Muscle of leg (tissue), 11 donors: Measurements from ENCODE around the gene ARID1A. TPM values are rescaled to one million over a fixed set of nuclear protein-coding genes. Genes with fewer than 3 reads are reported as not detected.
A peak's percentile ranks its signal among the peaks of the same experiment; 100 is the strongest.
"Not testable (repeated sequence)": the region's sequence is repeated elsewhere in the genome, so short reads cannot be mapped to it uniquely, and the experiment has no call there.

Experiments
- DNase-seq: peaks from one replicate; pipeline ENCODE4 v3.0.0; 2013
- H3K27ac ChIP-seq: one replicate; pipeline ENCODE4 v1.5.1; 2013; ENCODE audit warnings: mild to moderate bottlenecking, low read length, control low read depth
- H3K27me3 ChIP-seq: one replicate; pipeline ENCODE4 v1.6.1; 2013; ENCODE audit warnings: low read length; ENCODE audit not compliant: control insufficient read depth, insufficient read depth
- H3K36me3 ChIP-seq: one replicate; pipeline ENCODE4 v1.6.1; 2013; ENCODE audit warnings: low read length; ENCODE audit not compliant: control insufficient read depth, insufficient read depth
- H3K4me1 ChIP-seq: one replicate; pipeline ENCODE4 v1.6.1; 2013; ENCODE audit warnings: low read length; ENCODE audit not compliant: control insufficient read depth, insufficient read depth
- H3K4me3 ChIP-seq: one replicate; pipeline ENCODE4 v1.5.1; 2013; ENCODE audit warnings: low read length, control low read depth
- H3K9me3 ChIP-seq: replicated peaks from 2 replicates; pipeline ENCODE4 v1.6.1; 2013; ENCODE audit warnings: low read depth, low read length; ENCODE audit not compliant: control insufficient read depth
- WGBS: methylation state at CpG from one replicate; pipeline ENCODE4 v1.1.5; 2013; ENCODE audit warnings: missing lambda C conversion rate; ENCODE audit not compliant: insufficient coverage; 5-methylcytosine and 5-hydroxymethylcytosine counted together
- polyA plus RNA-seq, 8 donors: library from polyadenylated mRNA; unstranded; fragments of 120-200 nt; gene quantifications; one replicate each; pipeline versions ENCODE4 v1.2.1 to v1.2.3, GENCODE V29; 2013; ENCODE audit warnings: inconsistent platforms in 1 of 8, low replicate concordance in 1 of 8; ENCODE audit not compliant: insufficient read length in 8 of 8, insufficient read depth in 1 of 8
- total RNA-seq: library from RNA; stranded (reverse); fragments of 120-200 nt; gene quantifications from one replicate; pipeline ENCODE4 v1.2.4, GENCODE V29; 2013

Gene ARID1A
- total and polyA plus RNA-seq, 9 donors = 22.1 to 63.5 (median 44.6) TPM

DNA sequence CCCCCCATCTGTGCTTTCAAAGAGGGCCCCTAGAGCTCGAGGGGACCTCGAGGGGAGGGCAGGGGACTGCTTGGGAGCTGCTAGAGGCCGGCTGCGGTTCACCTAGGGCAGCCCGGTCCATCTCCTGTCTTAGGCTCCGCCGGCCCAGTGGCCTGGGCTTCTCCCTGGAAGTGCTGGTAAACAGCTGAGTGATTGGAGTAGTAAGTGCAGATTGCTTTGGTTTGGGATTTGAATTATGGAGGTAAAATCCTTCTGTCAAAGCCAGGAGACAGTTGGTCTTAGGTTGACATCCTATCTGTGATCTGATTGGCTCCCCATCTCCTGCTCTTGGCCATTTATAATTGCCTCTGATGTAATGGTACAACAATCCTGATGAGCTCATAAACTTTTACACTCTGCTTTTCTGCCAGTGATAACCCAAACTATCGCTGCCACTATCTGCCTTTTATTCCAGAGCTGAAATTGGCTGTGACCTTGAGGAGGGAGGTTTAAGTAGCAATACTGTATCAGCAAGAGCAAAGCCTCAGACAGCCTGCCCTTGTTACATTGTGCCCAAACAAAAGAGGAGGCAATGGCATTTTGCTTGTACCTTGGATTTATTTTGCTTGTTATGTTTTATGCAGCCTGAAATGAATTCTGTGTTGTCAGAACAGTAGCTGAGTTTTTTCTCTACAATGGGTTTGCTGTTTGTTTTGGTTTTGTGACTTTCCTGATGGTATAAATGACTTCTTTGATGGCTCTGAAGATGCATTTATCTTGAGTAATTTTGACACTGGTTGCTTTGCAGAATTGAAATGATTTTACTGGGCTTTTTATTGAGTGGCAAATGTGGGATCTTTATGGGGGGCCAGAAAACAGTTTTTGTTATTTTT, 2.4 kb downstream of the ARID1A start:
- Histone ChIP-seq H3K4me3 (peak overlapping the region; percentile 59), H3K4me1 (peaks cover 40% of the 10 kb centered on the region), H3K9me3 (no peaks in the 10 kb centered on the region), H3K27me3 (no peaks in the 10 kb centered on the region), H3K36me3 (peaks cover 2% of the 10 kb centered on the region), H3K27ac (peak overlapping the region; percentile 86)
- peak; percentile 97 for DNase-seq
- WGBS = 0% methylated on average over 7 of the region's 8 CpGs

GRCh38 chr1:26700711-26701110, 4.9 kb downstream of the ARID1A start:
- peaks cover 20% of the 10 kb centered on the region for H3K4me1 ChIP-seq
- H3K4me3 ChIP-seq = no peak overlapping the region
- H3K27me3 ChIP-seq = no peaks in the 10 kb centered on the region
- H3K9me3 ChIP-seq = no peaks in the 10 kb centered on the region
- DNase-seq = no peak
- no peak overlapping the region for H3K27ac ChIP-seq
- H3K36me3 ChIP-seq = peaks cover 2% of the 10 kb centered on the region

GRCh38 chr1:26701266-26701994, 5.6 kb downstream of the ARID1A start:
- Histone ChIP-seq H3K27me3 (no peaks in the 10 kb centered on the region), H3K4me1 (peaks cover 25% of the 10 kb centered on the region), H3K36me3 (peaks cover 2% of the 10 kb centered on the region), H3K9me3 (no peaks in the 10 kb centered on the region), H3K4me3 (no peak overlapping the region), H3K27ac (no peak overlapping the region)
- 70% methylated on average over 4 of the region's 5 CpGs for WGBS
- no peak for DNase-seq

GRCh38 chr1:26701995-26702679, 6.3 kb downstream of the ARID1A start:
- DNase-seq = no peak
- Histone ChIP-seq H3K4me3 (no peak overlapping the region), H3K4me1 (peaks cover 28% of the 10 kb centered on the region), H3K36me3 (peaks cover 2% of the 10 kb centered on the region), H3K27me3 (no peaks in the 10 kb centered on the region), H3K9me3 (no peaks in the 10 kb centered on the region), H3K27ac (no peak overlapping the region)
- 23% methylated on average over 2 of the region's 4 CpGs for WGBS

DNA sequence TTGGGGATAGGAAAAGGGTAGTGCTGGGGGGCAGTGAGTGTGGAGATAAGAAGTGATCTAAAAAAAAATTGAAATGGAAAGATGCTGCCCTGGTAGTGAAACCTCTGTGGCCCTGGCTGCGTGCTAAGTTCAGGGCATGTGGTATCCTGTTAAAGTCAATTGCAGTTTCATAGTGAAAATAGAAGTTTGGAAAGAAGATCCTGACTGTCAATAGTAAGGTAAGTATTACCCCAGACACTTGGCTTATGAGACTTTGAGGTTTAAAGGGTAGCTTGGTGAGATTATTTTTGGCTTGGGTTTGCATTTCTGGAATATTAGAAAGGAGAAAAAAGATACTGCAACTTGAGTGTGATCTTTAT, 6.8 kb downstream of the ARID1A start:
- Histone ChIP-seq H3K27me3 (no peaks in the 10 kb centered on the region), H3K27ac (no peak overlapping the region), H3K36me3 (peaks cover 2% of the 10 kb centered on the region), H3K4me1 (peaks cover 28% of the 10 kb centered on the region), H3K9me3 (no peaks in the 10 kb centered on the region), H3K4me3 (no peak overlapping the region)
- WGBS = 50% methylated on average over 1 of the region's 1 CpG
- no peak for DNase-seq

DNA sequence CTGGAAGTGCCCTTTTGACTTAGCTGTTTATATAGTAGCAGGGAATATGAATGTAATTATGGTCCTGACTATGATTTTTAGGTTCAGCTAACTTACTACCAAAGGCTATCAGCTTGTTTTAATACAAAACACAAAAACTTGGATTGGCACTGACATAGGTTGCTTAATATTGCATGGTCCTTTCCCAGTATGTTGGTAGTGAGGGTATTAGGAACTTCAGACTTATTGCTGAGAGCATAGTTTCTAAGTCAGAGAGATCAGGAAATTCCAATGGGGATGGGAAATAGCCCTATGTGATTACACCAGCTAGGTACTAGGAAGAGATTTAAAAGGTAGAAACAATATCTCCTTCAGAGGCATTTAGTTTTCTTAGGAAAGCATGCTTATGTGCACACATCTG, 7.7 kb downstream of the ARID1A start:
- Histone ChIP-seq H3K9me3 (no peaks in the 10 kb centered on the region), H3K4me1 (peaks cover 28% of the 10 kb centered on the region), H3K27ac (no peak overlapping the region), H3K36me3 (peaks cover 2% of the 10 kb centered on the region), H3K4me3 (no peak overlapping the region), H3K27me3 (no peaks in the 10 kb centered on the region)
- no peak for DNase-seq

GRCh38 chr1:26704629-26705028, 8.8 kb downstream of the ARID1A start:
- Histone ChIP-seq H3K4me1 (peaks cover 24% of the 10 kb centered on the region), H3K4me3 (no peak overlapping the region), H3K36me3 (peaks cover 8% of the 10 kb centered on the region), H3K9me3 (no peaks in the 10 kb centered on the region), H3K27ac (no peak overlapping the region), H3K27me3 (no peaks in the 10 kb centered on the region)
- no peak for DNase-seq
- WGBS = 89% methylated on average over 2 of the region's 5 CpGs

GRCh38 chr1:26705227-26705626, 9.4 kb downstream of the ARID1A start:
- not testable (repeated sequence) for H3K36me3 ChIP-seq, DNase-seq, H3K4me3 ChIP-seq, H3K27me3 ChIP-seq, H3K27ac ChIP-seq, H3K9me3 ChIP-seq
- peaks cover 20% of the 10 kb centered on the region for H3K4me1 ChIP-seq
- WGBS = no CpG with 5 or more reads among the region's 4 CpGs

- peaks cover 17% of the 10 kb centered on the region for H3K4me1 ChIP-seq
- H3K27me3 ChIP-seq = no peaks in the 10 kb centered on the region
- WGBS = no CpG with 5 or more reads among the region's 1 CpG
- H3K4me3 ChIP-seq = no peak overlapping the region
- H3K36me3 ChIP-seq = peaks cover 13% of the 10 kb centered on the region
- DNase-seq = peak; percentile 57
- no peaks in the 10 kb centered on the region for H3K9me3 ChIP-seq
- H3K27ac ChIP-seq = no peak overlapping the region
These were observed 10.0 kb downstream of the ARID1A start for GRCh38 chr1:26705788-26706311.

DNA sequence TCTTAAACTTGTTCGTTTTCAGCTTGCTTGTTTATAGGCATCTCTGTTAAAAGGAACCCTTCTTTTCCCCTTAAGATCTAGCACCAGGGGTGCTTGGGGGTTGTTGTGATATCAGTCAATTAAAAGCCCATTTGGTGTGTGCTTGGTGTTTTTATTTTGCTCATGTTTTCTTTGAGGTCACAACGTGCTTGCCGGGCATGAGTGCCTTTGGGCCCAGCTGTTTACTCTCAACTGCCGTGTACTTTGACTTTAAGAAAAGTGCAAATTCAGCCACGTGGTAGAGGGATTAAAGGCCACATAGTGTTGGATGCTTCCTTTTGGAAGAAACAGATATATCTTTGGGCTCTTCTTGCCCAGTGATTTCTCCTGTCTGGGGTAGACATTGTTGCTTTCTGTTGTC, 10.5 kb downstream of the ARID1A start:
- peaks cover 17% of the 10 kb centered on the region for H3K4me1 ChIP-seq
- H3K4me3 ChIP-seq = no peak overlapping the region
- H3K36me3 ChIP-seq = peaks cover 16% of the 10 kb centered on the region
- peak; percentile 33 for DNase-seq
- H3K9me3 ChIP-seq = no peaks in the 10 kb centered on the region
- WGBS = 10% methylated on average over 5 of the region's 5 CpGs
- H3K27ac ChIP-seq = no peak overlapping the region
- no peaks in the 10 kb centered on the region for H3K27me3 ChIP-seq
